Kidney epithelial cell (primary cell): ENCODE data around the gene VILL. TPM values are rescaled to one million over a fixed set of nuclear protein-coding genes. Genes with fewer than 3 reads are reported as not detected.
"Not testable (repeated sequence)": the region's sequence is repeated elsewhere in the genome, so short reads cannot be mapped to it uniquely, and the experiment has no call there.

Experiments used
- DNase-seq: peaks from one replicate; pipeline ENCODE4 v3.0.0-alpha.2; 2010; ENCODE audit warnings: low read depth
- H3K27me3 ChIP-seq: 2 replicates; pipeline ENCODE4 v1.6.0; 2011; ENCODE audit warnings: low read length; ENCODE audit not compliant: control insufficient read depth, insufficient read depth
- H3K36me3 ChIP-seq: 2 replicates; pipeline ENCODE4 v1.5.1; 2011; ENCODE audit warnings: low read length; ENCODE audit not compliant: control insufficient read depth, insufficient read depth
- H3K4me3 ChIP-seq: 2 replicates; pipeline ENCODE4 v1.5.1; 2011; ENCODE audit warnings: low read depth, mild to moderate bottlenecking, control low read depth, low read length
- total RNA-seq: library from RNA; depleted of rRNA; stranded (reverse); fragments of >200 nt; gene quantifications from 2 replicates; pipeline ENCODE4 v1.2.3, GENCODE V29; 2015
- TF ChIP-seq, protein P1 (sequence below): IDR thresholded peaks from 2 replicates; pipeline ENCODE4 v1.5.1; 2011; ENCODE audit warnings: mild to moderate bottlenecking, moderate library complexity, low read length, control low read depth, inconsistent platforms; ENCODE audit not compliant: insufficient read depth, poor library complexity, severe bottlenecking

VILL gene
- total RNA-seq, 1 donor from 2014 or later: 7.8 TPM

- no peaks in the 10 kb centered on the region for H3K36me3 ChIP-seq
- no peak for DNase-seq
- H3K4me3 ChIP-seq: no peak overlapping the region
- no peaks in the 10 kb centered on the region for H3K27me3 ChIP-seq
- TF ChIP-seq, protein P1, sequence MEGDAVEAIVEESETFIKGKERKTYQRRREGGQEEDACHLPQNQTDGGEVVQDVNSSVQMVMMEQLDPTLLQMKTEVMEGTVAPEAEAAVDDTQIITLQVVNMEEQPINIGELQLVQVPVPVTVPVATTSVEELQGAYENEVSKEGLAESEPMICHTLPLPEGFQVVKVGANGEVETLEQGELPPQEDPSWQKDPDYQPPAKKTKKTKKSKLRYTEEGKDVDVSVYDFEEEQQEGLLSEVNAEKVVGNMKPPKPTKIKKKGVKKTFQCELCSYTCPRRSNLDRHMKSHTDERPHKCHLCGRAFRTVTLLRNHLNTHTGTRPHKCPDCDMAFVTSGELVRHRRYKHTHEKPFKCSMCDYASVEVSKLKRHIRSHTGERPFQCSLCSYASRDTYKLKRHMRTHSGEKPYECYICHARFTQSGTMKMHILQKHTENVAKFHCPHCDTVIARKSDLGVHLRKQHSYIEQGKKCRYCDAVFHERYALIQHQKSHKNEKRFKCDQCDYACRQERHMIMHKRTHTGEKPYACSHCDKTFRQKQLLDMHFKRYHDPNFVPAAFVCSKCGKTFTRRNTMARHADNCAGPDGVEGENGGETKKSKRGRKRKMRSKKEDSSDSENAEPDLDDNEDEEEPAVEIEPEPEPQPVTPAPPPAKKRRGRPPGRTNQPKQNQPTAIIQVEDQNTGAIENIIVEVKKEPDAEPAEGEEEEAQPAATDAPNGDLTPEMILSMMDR: no peak
These were observed 57.3 kb downstream of the VILL start for GRCh38 chr3:38047896-38048295.

- no peaks in the 10 kb centered on the region for H3K27me3 ChIP-seq
- no peaks in the 10 kb centered on the region for H3K36me3 ChIP-seq
- no peak overlapping the region for H3K4me3 ChIP-seq
- DNase-seq: no peak
- TF ChIP-seq, protein P1: no peak
These were observed 59.0 kb downstream of the VILL start for GRCh38 chr3:38049358-38050126.

GRCh38 chr3:38051131-38051530, 60.5 kb downstream of the VILL start:
- no peak for DNase-seq
- no peaks in the 10 kb centered on the region for H3K36me3 ChIP-seq
- no peak overlapping the region for H3K4me3 ChIP-seq
- TF ChIP-seq, protein P1: no peak
- H3K27me3 ChIP-seq: no peaks in the 10 kb centered on the region

DNA sequence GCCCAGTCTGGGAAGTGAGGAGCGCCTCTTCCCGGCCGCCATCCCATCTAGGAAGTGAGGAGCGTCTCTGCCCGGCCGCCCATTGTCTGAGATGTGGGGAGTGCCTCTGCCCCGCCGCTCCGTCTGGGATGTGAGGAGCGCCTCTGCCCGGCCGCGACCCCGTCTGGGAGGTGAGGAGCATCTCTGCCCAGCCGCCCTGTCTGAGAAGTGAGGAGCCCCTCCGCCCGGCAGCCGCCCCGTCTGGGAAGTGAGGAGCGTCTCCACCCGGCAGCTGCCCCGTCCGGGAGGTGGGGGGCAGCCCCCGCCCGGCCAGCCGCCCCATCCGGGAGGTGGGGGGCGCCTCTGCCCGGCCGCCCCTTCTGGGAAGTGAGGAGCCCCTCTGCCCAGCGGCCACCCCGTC, 62.7 kb downstream of the VILL start:
- not testable (repeated sequence) for H3K27me3 ChIP-seq, H3K36me3 ChIP-seq, H3K4me3 ChIP-seq, DNase-seq

DNA sequence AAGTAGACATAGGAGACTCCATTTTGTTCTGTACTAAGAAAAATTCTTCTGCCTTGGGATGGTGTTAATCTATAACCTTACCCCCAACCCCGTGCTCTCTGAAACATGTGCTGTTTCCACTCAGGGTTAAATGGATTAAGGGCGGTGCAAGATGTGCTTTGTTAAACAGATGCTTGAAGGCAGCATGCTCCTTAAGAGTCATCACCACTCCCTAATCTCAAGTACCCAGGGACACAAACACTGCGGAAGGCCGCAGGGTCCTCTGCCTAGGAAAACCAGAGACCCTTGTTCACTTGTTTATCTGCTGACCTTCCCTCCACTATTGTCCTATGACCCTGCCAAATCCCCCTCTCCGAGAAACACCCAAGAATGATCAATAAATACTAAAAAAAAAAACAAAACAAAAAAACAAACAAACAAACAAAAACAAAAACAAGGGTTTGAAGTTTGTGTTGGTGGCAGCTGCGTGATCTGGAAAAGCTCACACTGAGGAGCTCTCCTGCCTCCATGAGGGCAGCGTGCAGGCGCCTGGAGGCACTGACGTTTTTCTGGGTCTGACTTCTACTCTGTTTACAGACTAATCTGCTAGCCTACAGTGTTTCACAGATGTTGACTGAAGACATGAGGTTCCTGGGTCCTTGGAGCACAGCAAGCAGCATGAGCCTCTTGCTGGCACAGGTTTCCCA, 63.4 kb downstream of the VILL start:
- not testable (repeated sequence) for H3K36me3 ChIP-seq, H3K4me3 ChIP-seq, H3K27me3 ChIP-seq, DNase-seq

GRCh38 chr3:38054499-38055001, 64.0 kb downstream of the VILL start:
- DNase-seq: no peak
- Histone ChIP-seq H3K4me3 (no peak overlapping the region), H3K27me3 (no peaks in the 10 kb centered on the region), H3K36me3 (no peaks in the 10 kb centered on the region)
- TF ChIP-seq, protein P1: no peak

Other genes with a start within 250 kb of the VILL start
- 28.0 and 30.6 TPM in 2 replicates for gene CTDSPL, start 128.9 kb upstream of the VILL start, total RNA-seq
- gene PLCD1, start 38.9 kb downstream of the VILL start, total RNA-seq: 19.0 and 21.8 TPM in 2 replicates
- 0.17 TPM in 1 of 2 replicates, not detected in the other for gene DLEC1, start 48.4 kb downstream of the VILL start, total RNA-seq
- 54.5 and 60.7 TPM in 2 replicates for gene ACAA1, start 146.3 kb downstream of the VILL start, total RNA-seq
- 36.5 and 71.2 TPM in 2 replicates for gene MYD88, start 147.9 kb downstream of the VILL start, total RNA-seq
- 38.1 and 41.9 TPM in 2 replicates for gene OXSR1, start 174.8 kb downstream of the VILL start, total RNA-seq